ENCODE results near the gene RUFY4.
A peak's percentile ranks its signal among the peaks of the same experiment; 100 is the strongest.
"Not testable (repeated sequence)": the region's sequence is repeated elsewhere in the genome, so short reads cannot be mapped to it uniquely, and the experiment has no call there.

The RUFY4 gene

DNA sequence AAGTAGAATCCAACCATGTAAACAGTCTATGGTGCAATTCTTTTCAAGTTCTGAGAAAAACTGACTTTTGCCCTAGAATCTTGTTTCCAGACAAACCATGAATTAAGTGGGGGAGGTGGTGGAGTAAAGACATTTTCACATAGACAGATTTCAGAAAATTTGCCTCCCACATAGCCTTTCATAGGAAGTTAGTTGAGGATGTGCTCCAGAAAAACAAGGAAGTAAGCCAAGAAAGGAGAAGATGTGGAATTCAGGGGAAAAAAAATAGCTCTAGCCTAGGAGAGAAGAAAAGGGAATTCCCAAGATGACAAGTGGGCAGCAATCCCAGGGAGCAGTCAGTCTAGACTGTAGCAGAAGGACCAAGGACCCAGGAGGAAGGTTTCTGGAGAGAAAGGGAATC, 17.4 kb downstream of the RUFY4 start:
- DNase-seq (ENCODE audit: low read depth) = no peak

- DNase-seq (ENCODE audit: low read depth) = no peak
Measured at GRCh38 chr2:218089259-218089658, 20.2 kb downstream of the RUFY4 start.

GRCh38 chr2:218091746-218092145, 22.7 kb downstream of the RUFY4 start:
- no peak for DNase-seq (ENCODE audit: low read depth)

DNA sequence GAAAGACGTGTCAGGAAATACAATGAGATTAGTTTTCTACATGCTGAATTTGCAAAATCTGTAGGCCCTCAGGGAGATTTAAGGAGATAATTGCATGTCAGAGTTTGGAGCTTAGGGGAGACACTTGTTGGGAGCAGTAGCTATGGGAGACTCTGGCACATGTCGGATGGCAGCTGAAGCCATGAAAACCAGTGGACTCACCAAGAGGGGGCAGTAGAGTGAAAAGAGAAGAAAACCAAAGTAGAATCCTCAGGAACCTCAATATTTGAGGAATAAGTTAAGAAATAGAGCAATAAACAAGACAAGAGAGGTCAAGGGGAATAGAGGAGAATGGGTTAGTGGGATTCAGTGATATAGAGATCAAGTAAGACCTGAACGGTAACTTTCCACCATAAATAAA, 24.8 kb downstream of the RUFY4 start:
- no peak for DNase-seq (ENCODE audit: low read depth)

DNA sequence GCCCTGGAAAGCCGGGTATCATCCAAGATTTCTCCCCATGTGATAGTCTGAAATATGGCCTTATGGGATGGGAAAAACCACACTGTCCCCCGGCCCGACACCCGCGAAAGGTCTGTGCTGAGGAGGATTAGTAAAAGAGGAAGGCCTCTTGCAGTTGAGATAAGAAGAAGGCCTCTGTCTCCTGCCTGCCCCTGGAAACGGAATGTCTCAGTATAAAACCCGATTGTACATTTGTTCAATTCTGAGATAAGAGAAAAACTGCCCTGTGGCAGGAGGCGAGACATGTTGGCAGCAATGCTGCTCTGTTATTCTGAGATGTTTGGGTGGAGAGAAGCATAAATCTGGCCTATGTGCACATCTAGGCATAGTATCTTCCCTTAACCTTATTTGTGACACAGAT, 26.8 kb downstream of the RUFY4 start:
- no peak for DNase-seq (ENCODE audit: low read depth)

- DNase-seq (ENCODE audit: low read depth) = no peak
Measured at GRCh38 chr2:218097975-218098374, 28.9 kb downstream of the RUFY4 start.

DNA sequence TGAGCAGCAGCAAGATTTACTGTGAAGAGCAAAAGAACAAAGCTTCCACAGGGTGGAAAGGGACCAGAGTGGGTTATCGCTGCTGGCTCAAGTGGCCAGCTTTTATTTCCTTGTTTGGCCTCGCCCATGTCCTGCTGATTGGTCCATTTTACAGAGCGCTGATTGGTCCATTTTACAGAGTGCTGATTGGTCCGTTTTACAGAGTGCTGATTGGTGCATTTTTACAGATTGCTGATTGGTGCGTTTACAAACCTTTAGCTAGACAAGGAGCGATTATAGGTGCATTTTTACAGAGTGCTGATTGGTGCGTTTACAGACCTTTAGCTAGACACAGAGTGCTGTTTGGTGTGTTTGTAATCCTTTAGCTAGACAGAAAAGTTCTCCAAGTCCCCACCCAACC, 39.8 kb downstream of the RUFY4 start:
- DNase-seq (ENCODE audit: low read depth) = not testable (repeated sequence)

GRCh38 chr2:218121789-218122188, 52.7 kb downstream of the RUFY4 start:
- not testable (repeated sequence) for DNase-seq (ENCODE audit: low read depth)

DNA sequence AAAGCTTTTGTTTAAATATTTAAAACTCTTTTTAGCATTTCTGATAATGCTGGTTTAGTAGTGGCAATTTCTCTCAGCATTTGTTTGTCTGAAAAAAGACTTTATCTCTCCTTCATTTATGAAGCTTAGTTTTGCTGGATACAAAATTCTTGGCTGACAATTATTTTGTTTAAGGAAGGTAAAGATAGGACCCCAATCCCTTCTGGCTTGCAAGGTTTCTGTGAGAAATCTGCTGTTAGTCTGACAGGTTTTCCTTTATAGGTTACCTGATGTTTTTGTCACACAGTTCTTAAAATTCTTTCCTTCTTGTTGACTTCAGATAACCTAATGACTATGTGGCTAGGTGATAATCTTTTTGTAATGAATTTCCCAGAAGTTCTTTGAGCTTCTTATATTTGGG, 53.2 kb downstream of the RUFY4 start:
- DNase-seq (ENCODE audit: low read depth) = not testable (repeated sequence)

DNA sequence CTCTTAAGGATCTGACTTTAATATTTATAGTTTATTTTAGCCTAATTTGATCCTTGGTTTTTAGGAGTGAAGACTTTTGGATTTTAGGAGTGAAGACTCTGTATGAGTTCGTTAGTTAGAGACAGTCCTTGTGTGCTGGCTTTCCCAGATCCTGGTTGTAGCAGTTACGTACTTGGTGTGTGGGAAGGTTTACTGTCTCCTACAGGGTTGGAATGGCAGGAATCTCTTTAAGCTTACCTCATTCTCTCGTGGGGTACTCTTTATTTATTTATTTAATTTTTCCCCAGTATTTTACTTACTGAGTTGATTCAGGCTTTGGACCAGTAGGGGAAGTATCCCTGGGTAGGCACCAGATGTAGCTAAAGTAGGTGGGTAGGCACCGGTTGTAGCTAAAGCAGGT, 54.9 kb downstream of the RUFY4 start:
- no peak for DNase-seq (ENCODE audit: low read depth)

- no peak for DNase-seq (ENCODE audit: low read depth)
Measured at GRCh38 chr2:218125095-218125494, 56.0 kb downstream of the RUFY4 start.

DNA sequence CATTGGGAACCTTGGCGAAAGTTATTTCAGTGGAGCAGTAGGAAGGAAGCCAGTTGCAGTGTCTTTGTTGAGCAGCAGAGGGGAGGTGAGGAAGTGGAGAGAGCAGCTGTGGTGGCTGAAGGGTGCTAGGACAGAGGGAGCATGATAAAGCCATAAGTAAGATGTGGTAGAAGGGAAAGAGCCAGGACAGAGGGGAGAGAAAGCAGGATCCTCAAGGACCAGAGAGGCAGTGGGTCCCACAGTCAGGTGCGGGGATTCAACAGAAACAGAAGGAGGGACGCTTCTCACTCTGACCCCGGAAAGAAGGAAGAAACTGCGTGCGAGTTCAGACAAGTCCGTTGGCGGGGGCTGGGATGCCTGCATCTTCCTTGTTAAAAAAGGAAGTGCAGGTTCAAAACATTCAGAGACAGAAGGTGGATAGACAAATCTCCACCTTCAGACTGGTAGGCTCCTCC, 56.6 kb downstream of the RUFY4 start, which contains the start of gene CXCR2:
TSS of gene CXCR2 (plus strand) at position 403 of the 455 bp plus-strand sequence. CDS start 8,774 bp downstream, outside the sequence.
- DNase-seq (ENCODE audit: low read depth) = no peak

DNA sequence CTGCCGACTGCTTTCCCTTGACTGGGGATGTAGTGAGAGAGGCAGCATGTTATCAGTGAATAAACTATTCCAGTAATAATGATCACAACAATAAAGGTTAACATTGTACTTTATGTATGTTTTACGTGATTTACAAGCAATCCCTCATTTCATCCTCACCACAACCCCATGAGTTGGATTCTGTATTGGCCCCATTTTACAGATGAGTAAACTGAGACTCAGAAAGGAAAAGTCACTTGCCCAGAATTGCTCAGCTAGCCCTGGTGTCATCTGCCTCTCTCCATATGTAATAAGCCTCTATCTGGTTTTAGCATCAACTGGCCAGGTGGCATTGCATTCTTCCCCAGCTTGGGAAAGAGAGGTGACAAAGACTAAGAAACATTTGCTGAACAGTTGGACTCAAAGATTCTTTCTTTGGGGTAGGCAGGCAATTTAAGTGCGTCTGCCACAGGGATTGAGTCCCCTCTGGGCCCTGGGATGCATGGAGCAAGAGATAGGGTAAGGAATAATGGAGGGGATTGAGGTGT, 58.9 kb downstream of the RUFY4 start:
- DNase-seq (ENCODE audit: low read depth) = no peak

DNA sequence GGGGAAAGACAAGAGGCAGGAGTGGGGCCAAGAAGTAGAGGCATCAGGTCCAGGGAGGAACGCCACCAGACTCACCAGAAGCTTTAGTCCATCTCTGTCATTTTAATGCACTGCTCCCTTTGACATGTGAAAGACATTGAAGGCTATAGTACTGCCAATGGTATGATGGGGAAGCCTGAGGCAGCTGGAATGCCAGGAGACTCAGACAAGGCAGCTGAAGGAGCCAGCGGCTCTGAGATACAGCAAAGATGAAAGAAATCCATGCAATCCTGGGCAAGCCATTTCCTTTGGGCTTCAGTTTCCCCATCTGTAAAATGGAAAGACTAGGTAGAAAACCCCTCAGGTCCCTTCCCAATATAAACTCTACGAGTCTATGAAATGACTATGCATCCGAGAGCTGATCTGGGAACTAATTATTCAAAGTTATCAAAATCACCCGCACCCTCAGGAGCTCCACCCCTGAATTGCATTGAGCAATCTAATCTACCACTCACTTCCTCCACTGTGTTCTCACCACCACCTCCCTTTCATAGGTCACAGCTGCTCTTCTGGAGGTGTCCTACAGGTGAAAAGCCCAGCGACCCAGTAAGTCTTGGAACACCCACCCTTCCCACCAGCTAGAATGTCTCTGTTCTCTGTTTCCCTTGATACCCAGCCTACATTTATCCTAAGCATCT, 59.9 kb downstream of the RUFY4 start:
- DNase-seq (ENCODE audit: low read depth) = no peak

DNA sequence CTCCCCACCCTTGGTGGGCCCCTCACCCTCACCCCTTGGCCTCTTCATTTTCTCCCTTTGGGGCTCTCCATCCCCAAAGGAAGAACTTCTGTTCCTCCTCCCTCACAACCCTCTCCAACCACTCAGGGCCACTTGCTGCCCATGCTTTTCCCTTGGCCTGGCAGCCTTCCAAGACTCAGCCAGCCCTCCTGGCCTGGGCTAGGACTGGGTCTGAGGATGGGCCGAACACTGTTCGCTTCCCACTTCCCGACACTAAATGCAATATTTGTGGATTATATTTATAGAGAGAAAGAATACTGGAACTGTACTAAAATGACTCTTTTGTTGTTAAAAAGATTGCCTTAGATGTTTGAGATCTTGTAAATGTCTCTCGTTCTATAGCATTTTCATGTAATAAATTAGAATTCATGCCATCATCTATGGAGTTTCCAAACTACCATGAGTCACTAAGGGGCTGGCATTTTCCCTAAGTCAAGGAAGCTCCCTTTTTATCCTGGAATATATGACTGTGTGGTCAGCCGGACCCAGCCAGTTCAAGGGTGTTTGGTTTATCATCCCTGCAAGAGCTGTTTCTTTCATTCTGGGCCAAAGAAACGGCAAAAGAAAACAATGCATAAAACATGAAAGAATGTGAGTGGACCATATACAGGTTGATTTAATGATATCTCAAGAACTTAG, 60.5 kb downstream of the RUFY4 start:
- peak; percentile 31 for DNase-seq (ENCODE audit: low read depth)

DNA sequence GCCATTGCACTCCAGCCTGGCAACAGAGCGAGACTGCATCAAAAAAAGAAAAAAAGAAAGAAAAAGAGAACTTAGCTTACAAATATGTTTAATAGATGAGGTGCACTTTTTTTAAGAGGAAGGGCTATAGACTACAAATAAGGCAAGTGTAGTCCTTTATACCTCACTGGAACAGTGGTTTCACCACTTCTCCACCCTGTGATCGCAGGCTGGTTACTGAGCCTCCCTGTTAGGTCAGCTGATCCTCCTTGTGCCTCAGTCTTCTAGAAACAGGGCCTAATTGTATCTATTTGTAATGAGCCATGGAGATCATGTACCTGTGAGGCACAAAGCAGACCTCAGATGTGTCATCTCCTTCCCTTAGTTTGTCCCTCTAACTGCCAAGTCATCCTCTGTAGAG, 61.3 kb downstream of the RUFY4 start:
- DNase-seq (ENCODE audit: low read depth) = no peak

DNA sequence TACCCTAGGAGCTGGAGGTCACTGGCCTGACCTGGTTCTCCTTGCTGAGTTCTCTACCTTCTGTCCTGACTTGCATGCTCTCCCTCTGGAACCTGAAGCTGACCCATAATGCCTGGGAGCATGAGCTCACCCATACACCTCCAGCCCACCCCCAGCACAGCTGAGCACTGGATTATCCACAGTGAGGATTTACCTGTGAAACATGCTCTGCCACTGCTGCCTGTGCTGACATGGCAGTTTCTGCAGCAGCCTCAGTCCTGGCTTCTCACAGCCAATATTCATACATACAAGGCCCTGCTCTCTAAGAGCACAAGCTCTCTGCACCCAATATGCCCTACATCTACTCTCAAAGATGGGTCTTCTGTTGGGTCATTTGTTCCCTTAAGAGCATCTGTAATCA, 61.8 kb downstream of the RUFY4 start:
- DNase-seq (ENCODE audit: low read depth) = no peak

DNA sequence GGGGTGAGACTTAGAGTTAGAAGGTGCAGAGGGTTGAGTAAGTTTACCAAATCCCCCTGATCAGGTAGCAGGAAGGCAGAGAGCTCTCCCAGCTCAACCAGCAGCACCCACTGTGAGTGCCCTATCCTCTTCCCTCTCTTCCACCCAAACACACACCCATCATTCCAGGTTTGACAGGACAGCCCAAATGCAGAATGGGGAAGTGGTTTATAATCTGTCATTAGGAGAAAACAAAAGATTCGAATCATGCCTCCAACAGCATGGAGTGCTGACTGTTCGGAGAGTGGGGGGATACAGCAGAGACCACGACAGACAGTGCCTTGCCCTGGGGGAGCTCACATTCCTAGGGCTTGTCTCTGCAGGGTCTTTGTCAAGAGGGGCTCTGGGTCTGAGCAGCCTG, 68.5 kb downstream of the RUFY4 start:
- DNase-seq (ENCODE audit: low read depth) = no peak

- no peak for DNase-seq (ENCODE audit: low read depth)
Measured at GRCh38 chr2:218138047-218138446, 69.0 kb downstream of the RUFY4 start.
